Neuronal stem cell (in vitro differentiated cells): ENCODE measurements around the gene RUNDC3A.
"Not testable (repeated sequence)": the region's sequence is repeated elsewhere in the genome, so short reads cannot be mapped to it uniquely, and the experiment has no call there.

Source experiments
- DNase-seq: peaks from one replicate; pipeline ENCODE4 v3.0.0-alpha.2; 2013; ENCODE audit warnings: low spot score
- H2AFZ ChIP-seq: one replicate; pipeline ENCODE4 v1.6.1; 2013; ENCODE audit warnings: mild to moderate bottlenecking, low read length, inconsistent platforms
- H2AK5ac ChIP-seq: 2 replicates; pipeline ENCODE4 v1.6.1; 2013; ENCODE audit warnings: low read depth, mild to moderate bottlenecking, inconsistent platforms, low read length, moderate library complexity, mixed read lengths
- H2BK120ac ChIP-seq: 2 replicates; pipeline ENCODE4 v1.6.1; 2013; ENCODE audit warnings: low read depth, mild to moderate bottlenecking, inconsistent platforms, low read length, moderate library complexity, mixed read lengths
- H2BK12ac ChIP-seq: one replicate; pipeline ENCODE4 v1.6.1; 2013; ENCODE audit warnings: low read length, inconsistent platforms
- H2BK15ac ChIP-seq: 2 replicates; pipeline ENCODE4 v1.6.1; 2013; ENCODE audit warnings: mild to moderate bottlenecking, low read length, inconsistent platforms, mixed read lengths
- H2BK5ac ChIP-seq: one replicate; pipeline ENCODE4 v1.6.1; 2013; ENCODE audit warnings: inconsistent platforms, mild to moderate bottlenecking, low read length, moderate library complexity
- H3K14ac ChIP-seq: one replicate; pipeline ENCODE4 v1.6.1; 2013; ENCODE audit warnings: low read length, inconsistent platforms
- H3K18ac ChIP-seq: 2 replicates; pipeline ENCODE4 v1.6.1; 2013; ENCODE audit warnings: low read length, inconsistent platforms
- H3K23ac ChIP-seq: 2 replicates; pipeline ENCODE4 v1.6.1; 2013; ENCODE audit warnings: low read depth, mild to moderate bottlenecking, mixed read lengths, low read length, inconsistent platforms; ENCODE audit not compliant: poor library complexity
- H3K27ac ChIP-seq: replicated peaks from 3 replicates; pipeline ENCODE4 v1.5.1; 2013; ENCODE audit warnings: low read length, inconsistent platforms
- H3K27me3 ChIP-seq, 3 experiments: 2 replicates each; pipeline ENCODE4 v1.6.1; 2013; ENCODE audit warnings: low read length in 3 of 3, mild to moderate bottlenecking in 2 of 3, inconsistent platforms in 1 of 3, low read depth in 1 of 3, mixed read lengths in 1 of 3, moderate library complexity in 1 of 3; ENCODE audit not compliant: control insufficient read depth in 3 of 3, insufficient read depth in 3 of 3
- H3K36me3 ChIP-seq, 2 donors: replicated peaks in 1 of 2; 2 replicates each; pipeline ENCODE4 v1.6.1; 2013; ENCODE audit warnings: low read length in 2 of 2; ENCODE audit not compliant: control insufficient read depth in 2 of 2, insufficient read depth in 2 of 2
- H3K4ac ChIP-seq: 2 replicates; pipeline ENCODE4 v1.6.1; 2013; ENCODE audit warnings: inconsistent platforms, mild to moderate bottlenecking, low read length, moderate library complexity
- H3K4me1 ChIP-seq, 2 donors: 1 replicate in 1 of 2; 2 replicates in 1 of 2; pipeline ENCODE4 v1.6.1; 2013; ENCODE audit warnings: low read length in 2 of 2, low read depth in 1 of 2; ENCODE audit not compliant: control insufficient read depth in 2 of 2, insufficient read depth in 1 of 2
- H3K4me2 ChIP-seq: one replicate; pipeline ENCODE4 v1.6.1; 2013; ENCODE audit warnings: mild to moderate bottlenecking, low read length, inconsistent platforms; ENCODE audit not compliant: insufficient read depth, poor library complexity, severe bottlenecking
- H3K4me3 ChIP-seq, 2 donors: 2 replicates each; pipeline ENCODE4 v1.5.1; 2013; ENCODE audit warnings: low read length in 2 of 2, mild to moderate bottlenecking in 2 of 2, inconsistent platforms in 1 of 2, moderate library complexity in 1 of 2
- H3K79me1 ChIP-seq: one replicate; pipeline ENCODE4 v1.6.1; 2013; ENCODE audit warnings: low read depth, mild to moderate bottlenecking, inconsistent platforms, low read length, moderate library complexity
- H3K9ac ChIP-seq: one replicate; pipeline ENCODE4 v1.6.1; 2013; ENCODE audit warnings: mild to moderate bottlenecking, low read depth, low read length, inconsistent platforms; ENCODE audit not compliant: poor library complexity
- H3K9me3 ChIP-seq, 2 donors: replicated peaks in 1 of 2; 2 replicates each; pipeline versions ENCODE3 to v1.6.1; 2013; ENCODE audit warnings: low read length in 2 of 2, mild to moderate bottlenecking in 2 of 2, inconsistent platforms in 1 of 2, low read depth in 1 of 2, mixed read lengths in 1 of 2, moderate library complexity in 1 of 2; ENCODE audit not compliant: control insufficient read depth in 2 of 2, insufficient read depth in 1 of 2
- H4K8ac ChIP-seq: one replicate; pipeline ENCODE4 v1.6.1; 2013; ENCODE audit warnings: low read depth, mild to moderate bottlenecking, inconsistent platforms, low read length, moderate library complexity
- H4K91ac ChIP-seq: one replicate; pipeline ENCODE4 v1.6.1; 2013; ENCODE audit warnings: low read length, low read depth, mild to moderate bottlenecking, inconsistent platforms; ENCODE audit not compliant: poor library complexity
- WGBS, 2 donors: extraction: QIAGEN DNeasy Blood & Tissue Kit; methylation state at CpG; one replicate each; pipeline ENCODE4 v1.1.7; 2013; ENCODE audit warnings: missing lambda C conversion rate in 2 of 2, mixed read lengths in 1 of 2; ENCODE audit not compliant: insufficient read length in 2 of 2, insufficient replicate concordance in 1 of 2; ENCODE audit errors: extremely low coverage in 2 of 2; 5-methylcytosine and 5-hydroxymethylcytosine counted together

RUNDC3A gene

GRCh38 chr17:44326861-44327444 is 18.6 kb downstream of the RUNDC3A start:
- H2BK120ac ChIP-seq: no peak overlapping the region
- H3K9ac ChIP-seq: no peak overlapping the region
- H3K27me3 ChIP-seq: peaks cover 0 to 12% (median 2%) of the 10 kb centered on the region in 3 experiments
- no peak overlapping the region for H2AK5ac ChIP-seq
- no peak overlapping the region for H4K8ac ChIP-seq
- peaks cover 3 to 6% of the 10 kb centered on the region in 2 donors for H3K36me3 ChIP-seq
- H2BK15ac ChIP-seq: no peak overlapping the region
- no peak overlapping the region for H2BK12ac ChIP-seq
- H2AFZ ChIP-seq: no peak overlapping the region
- H3K4ac ChIP-seq: no peak overlapping the region
- H3K27ac ChIP-seq: no peak overlapping the region
- DNase-seq: peak; percentile 89
- peaks cover 4 to 8% of the 10 kb centered on the region in 2 donors for H3K4me1 ChIP-seq
- H3K23ac ChIP-seq: peak overlapping the region; percentile 93
- H3K4me3 ChIP-seq: no peak overlapping the region
- H3K14ac ChIP-seq: no peak overlapping the region
- no peak overlapping the region for H3K18ac ChIP-seq
- H2BK5ac ChIP-seq: no peak overlapping the region
- no peak overlapping the region for H4K91ac ChIP-seq
- WGBS, 2 donors: no CpG with 5 or more reads among the region's 31 CpGs
- no peaks in the 10 kb centered on the region for H3K9me3 ChIP-seq
- H3K79me1 ChIP-seq: peaks cover 12% of the 10 kb centered on the region
- H3K4me2 ChIP-seq: no peak overlapping the region

GRCh38 chr17:44327715-44328449 is 19.5 kb downstream of the RUNDC3A start:
- peaks cover 0 to 12% (median 2%) of the 10 kb centered on the region in 3 experiments for H3K27me3 ChIP-seq
- H3K4me2 ChIP-seq: no peak overlapping the region
- H3K14ac ChIP-seq: no peak overlapping the region
- no peak overlapping the region for H3K27ac ChIP-seq
- peaks cover 4 to 8% of the 10 kb centered on the region in 2 donors for H3K4me1 ChIP-seq
- H3K4me3 ChIP-seq: peak overlapping the region in 1 of 2 donors; percentile 29
- no peak overlapping the region for H3K4ac ChIP-seq
- H3K23ac ChIP-seq: no peak overlapping the region
- H3K79me1 ChIP-seq: peaks cover 9% of the 10 kb centered on the region
- H2AK5ac ChIP-seq: no peak overlapping the region
- no peak overlapping the region for H2BK120ac ChIP-seq
- no peak overlapping the region for H2AFZ ChIP-seq
- H3K18ac ChIP-seq: no peak overlapping the region
- no peak overlapping the region for H4K91ac ChIP-seq
- no peaks in the 10 kb centered on the region for H3K36me3 ChIP-seq
- no peak overlapping the region for H2BK12ac ChIP-seq
- no peak overlapping the region for H4K8ac ChIP-seq
- H2BK15ac ChIP-seq: no peak overlapping the region
- DNase-seq: no peak
- H3K9me3 ChIP-seq: no peaks in the 10 kb centered on the region
- no peak overlapping the region for H3K9ac ChIP-seq
- H2BK5ac ChIP-seq: no peak overlapping the region
- no CpG with 5 or more reads among the region's 7 CpGs for WGBS, 2 donors

- not testable (repeated sequence) for H3K36me3 ChIP-seq, H3K79me1 ChIP-seq, H2BK5ac ChIP-seq, H3K9me3 ChIP-seq, H3K14ac ChIP-seq, H3K4me2 ChIP-seq, H2BK15ac ChIP-seq, H4K91ac ChIP-seq, H2AFZ ChIP-seq, H4K8ac ChIP-seq, H3K4ac ChIP-seq, H3K27ac ChIP-seq, H3K4me1 ChIP-seq, H3K9ac ChIP-seq, H3K23ac ChIP-seq, H3K4me3 ChIP-seq, H3K18ac ChIP-seq, H2BK120ac ChIP-seq, H2AK5ac ChIP-seq, DNase-seq, H2BK12ac ChIP-seq
- H3K27me3 ChIP-seq: peaks cover 2 to 12% (median 11%) of the 10 kb centered on the region in 3 experiments
- no CpG with 5 or more reads among the region's 7 CpGs for WGBS, 2 donors
These were observed 21.1 kb downstream of the RUNDC3A start for GRCh38 chr17:44329516-44329915.

GRCh38 chr17:44330263-44330662 is 21.9 kb downstream of the RUNDC3A start:
- DNase-seq, H2AFZ ChIP-seq, H3K18ac ChIP-seq, H3K79me1 ChIP-seq, H3K4me1 ChIP-seq, H3K14ac ChIP-seq, H3K36me3 ChIP-seq, H3K4ac ChIP-seq, H3K27ac ChIP-seq, H3K4me2 ChIP-seq, H2BK15ac ChIP-seq, H4K91ac ChIP-seq, H3K23ac ChIP-seq, H3K9ac ChIP-seq, H2BK12ac ChIP-seq, H2BK120ac ChIP-seq, H2BK5ac ChIP-seq, H3K9me3 ChIP-seq, H4K8ac ChIP-seq, H3K4me3 ChIP-seq, H2AK5ac ChIP-seq: not testable (repeated sequence)
- H3K27me3 ChIP-seq: peaks cover 2 to 16% (median 8%) of the 10 kb centered on the region in 3 experiments
- WGBS, 2 donors: no CpG with 5 or more reads among the region's 5 CpGs
